OCI-LY7 (cell line): ENCODE measurements around the gene WDR83. TPM values are rescaled to one million over a fixed set of nuclear protein-coding genes. Genes with fewer than 3 reads are reported as not detected.
"Not testable (repeated sequence)": the region's sequence is repeated elsewhere in the genome, so short reads cannot be mapped to it uniquely, and the experiment has no call there.

Experiments
- BruUV-seq: library from RNA; stranded (reverse); fragments of 400-500 nt; replicated peaks from 2 replicates; lab custom pipeline; 2021; lab: Mats Ljungman, UMichigan
- CTCF ChIA-PET: fragments of 300-600 bp; sonication (Branson Sonifier 250); formaldehyde crosslinking; loops from one replicate; lab custom pipeline; 2022; ENCODE audit warnings: antibody characterized with exemption; ENCODE audit not compliant: unreplicated experiment; lab: Charles Lee
- POLR2A ChIA-PET: fragments of 300-600 bp; sonication (Branson Sonifier 250); formaldehyde crosslinking; loops from one replicate; lab custom pipeline; 2022; ENCODE audit warnings: antibody characterized with exemption; lab: Charles Lee
- DNase-seq: peaks from one replicate; pipeline ENCODE4 v3.0.0-alpha.2; 2015; ENCODE audit warnings: low spot score
- H2AFZ ChIP-seq: fragments of 200-600 bp; sonication (generic), shearing (Covaris generic); 2 replicates; pipeline ENCODE4 v1.6.1; 2014; ENCODE audit warnings: mild to moderate bottlenecking, antibody characterized with exemption, low read length, moderate library complexity
- H3K27ac ChIP-seq: fragments of 200-600 bp; sonication (generic); 2 replicates; pipeline ENCODE4 v1.5.1; 2014; ENCODE audit warnings: mixed run types, low read depth, mild to moderate bottlenecking, moderate library complexity, low read length, inconsistent platforms; ENCODE audit not compliant: poor library complexity, severe bottlenecking
- H3K36me3 ChIP-seq: fragments of 200-600 bp; sonication (generic); 2 replicates; pipeline ENCODE4 v1.6.1; 2014; ENCODE audit warnings: mild to moderate bottlenecking, antibody characterized with exemption, low read length, moderate library complexity, mixed read lengths; ENCODE audit not compliant: insufficient read depth
- H3K4me1 ChIP-seq: fragments of 200-600 bp; sonication (generic); 2 replicates; pipeline ENCODE4 v1.5.1; 2014; ENCODE audit warnings: mild to moderate bottlenecking, low read length; ENCODE audit not compliant: insufficient read depth, poor library complexity, severe bottlenecking
- H3K4me2 ChIP-seq: fragments of 200-600 bp; sonication (generic); 2 replicates; pipeline ENCODE4 v1.6.1; 2014; ENCODE audit warnings: mild to moderate bottlenecking, low read length
- H3K4me3 ChIP-seq: fragments of 200-600 bp; sonication (generic); 2 replicates; pipeline ENCODE4 v1.5.1; 2014; ENCODE audit warnings: mild to moderate bottlenecking, low read depth, low read length; ENCODE audit not compliant: poor library complexity, severe bottlenecking
- H3K79me2 ChIP-seq: fragments of 200-600 bp; sonication (generic); 2 replicates; pipeline ENCODE4 v1.6.1; 2016; ENCODE audit warnings: low read depth, mild to moderate bottlenecking, low read length, moderate library complexity, mixed read lengths; ENCODE audit not compliant: insufficient read depth
- H3K9me2 ChIP-seq: fragments of 200-600 bp; sonication (generic); 2 replicates; pipeline ENCODE4 v1.6.1; 2016; ENCODE audit warnings: mild to moderate bottlenecking, low read length, mixed read lengths; ENCODE audit not compliant: insufficient read depth
- H3K9me3 ChIP-seq: fragments of 200-600 bp; sonication (generic); 2 replicates; pipeline ENCODE4 v1.6.1; 2014; ENCODE audit warnings: mild to moderate bottlenecking, mixed run types, low read length, mixed read lengths
- H4K20me1 ChIP-seq: fragments of 200-600 bp; sonication (generic); 2 replicates; pipeline ENCODE4 v1.6.1; 2014; ENCODE audit warnings: mild to moderate bottlenecking, antibody characterized with exemption, low read length, moderate library complexity, mixed read lengths; ENCODE audit not compliant: insufficient read depth
- CTCF ChIP-seq: fragments of 200-600 bp; sonication (generic); conservative IDR thresholded peaks from 2 replicates; pipeline ENCODE4 v1.5.1; 2014; ENCODE audit warnings: mild to moderate bottlenecking, antibody characterized with exemption, low read length, moderate library complexity, mixed read lengths
- EZH2phosphoT487 ChIP-seq: fragments of 200-600 bp; sonication (generic); IDR thresholded peaks from 2 replicates; pipeline ENCODE4 v1.6.1; 2018; ENCODE audit warnings: low read depth, borderline replicate concordance, mild to moderate bottlenecking, mixed run types, antibody characterized with exemption, low read length, moderate library complexity, mixed read lengths
- intact Hi-C: fragments of 100-400 bp; cut with micrococcal nuclease; formaldehyde crosslinking; loops from one replicate; pipeline ENCODE4 v1.10.0; 2022; ENCODE audit not compliant: unreplicated experiment
- total RNA-seq, 2 experiments: library from RNA; depleted of rRNA in 1 of 2; stranded (reverse); fragments of >200 nt in 1 of 2; shearing (Covaris generic) in 1 of 2; gene quantifications; 2 replicates each; pipeline ENCODE4 v1.2.3, GENCODE V29; 2014 to 2022

Gene WDR83
- total RNA-seq, 2 experiments from 2014 or later: 15.9 to 17.0 TPM

- H3K79me2 ChIP-seq: no peaks in the 10 kb centered on the region
- intact Hi-C loops: no loop called here
- H3K9me2 ChIP-seq: no peaks in the 10 kb centered on the region
- BruUV-seq: no TSS peak
- ChIA-PET POLR2A (no interaction called here), CTCF (no interaction called here)
- H3K36me3 ChIP-seq: peaks cover 95% of the 10 kb centered on the region
- no peak for DNase-seq
- no peak overlapping the region for H3K4me3 ChIP-seq
- H2AFZ ChIP-seq: no peak overlapping the region
- no peak overlapping the region for H3K4me2 ChIP-seq
- H3K9me3 ChIP-seq: no peaks in the 10 kb centered on the region
- no peaks in the 10 kb centered on the region for H4K20me1 ChIP-seq
- TF ChIP-seq CTCF: no peak
- TF ChIP-seq EZH2phosphoT487: no peak
- no peaks in the 10 kb centered on the region for H3K4me1 ChIP-seq
- no peak overlapping the region for H3K27ac ChIP-seq
Observed at GRCh38 chr19:12711187-12711586, 44.6 kb downstream of the WDR83 start.

- CTCF ChIA-PET, POLR2A ChIA-PET, H3K27ac ChIP-seq, BruUV-seq, intact Hi-C loops, H2AFZ ChIP-seq, DNase-seq, H3K9me3 ChIP-seq, H3K79me2 ChIP-seq, H3K9me2 ChIP-seq, H3K4me3 ChIP-seq, H3K4me2 ChIP-seq, H4K20me1 ChIP-seq, H3K4me1 ChIP-seq: not testable (repeated sequence)
- TF ChIP-seq CTCF: peak; percentile 41; the same call in 1 of the 2 replicates
- H3K36me3 ChIP-seq: peaks cover 95% of the 10 kb centered on the region
Observed at GRCh38 chr19:12712077-12712476, 45.5 kb downstream of the WDR83 start.

GRCh38 chr19:12713304-12713703, 46.7 kb downstream of the WDR83 start:
- H4K20me1 ChIP-seq, POLR2A ChIA-PET, H3K27ac ChIP-seq, BruUV-seq, H2AFZ ChIP-seq, H3K9me3 ChIP-seq, H3K4me1 ChIP-seq, H3K4me3 ChIP-seq, CTCF ChIA-PET, intact Hi-C loops, DNase-seq, H3K9me2 ChIP-seq, H3K4me2 ChIP-seq: not testable (repeated sequence)
- peaks cover 95% of the 10 kb centered on the region for H3K36me3 ChIP-seq
- H3K79me2 ChIP-seq: peaks cover 18% of the 10 kb centered on the region
